Heart left ventricle (tissue), 16 donors: Measurements from ENCODE around the gene C19orf12. TPM values are rescaled to one million over a fixed set of nuclear protein-coding genes. Genes with fewer than 3 reads are reported as not detected.

Experiments
- ATAC-seq, 4 donors: fragments of 200-7000 bp; cut with Tn5 transposase; one replicate each; pipeline ENCODE4 v1.9.1; 2020 to 2022; ENCODE audit warnings: moderate library complexity in 4 of 4, mild to moderate bottlenecking in 3 of 4, moderate number of reproducible peaks in 1 of 4
- DNase-seq, 5 donors: peaks; one replicate each; pipeline ENCODE4 v3.0.0-alpha.2; 2020
- H3K27ac ChIP-seq, 12 donors: fragments of 200-600 bp; sonication (generic) in 4 of 12; one replicate each; pipeline versions ENCODE4 v1.5.0 to v1.8.0; 2016 to 2022; ENCODE audit warnings: mild to moderate bottlenecking in 2 of 12
- H3K27me3 ChIP-seq, 9 donors: fragments of 200-600 bp; sonication (generic) in 2 of 9; one replicate each; pipeline versions ENCODE4 v1.5.1 to v1.8.0; 2016 to 2022; ENCODE audit warnings: mild to moderate bottlenecking in 3 of 9
- H3K36me3 ChIP-seq, 9 donors: fragments of 200-600 bp; sonication (generic) in 2 of 9; one replicate each; pipeline versions ENCODE4 v1.5.0 to v1.8.0; 2018 to 2022; ENCODE audit warnings: mild to moderate bottlenecking in 2 of 9
- H3K4me1 ChIP-seq, 12 donors: fragments of 200-600 bp; sonication (generic) in 4 of 12; one replicate each; pipeline versions ENCODE4 v1.5.0 to v1.8.0; 2016 to 2022; ENCODE audit warnings: mild to moderate bottlenecking in 3 of 12
- H3K4me3 ChIP-seq, 12 donors: fragments of 200-600 bp; sonication (generic) in 4 of 12; one replicate each; pipeline versions ENCODE4 v1.5.0 to v1.8.0; 2017 to 2022; ENCODE audit warnings: mild to moderate bottlenecking in 9 of 12, moderate library complexity in 4 of 12
- H3K9me3 ChIP-seq, 12 donors: fragments of 200-600 bp; sonication (generic) in 4 of 12; one replicate each; pipeline versions ENCODE4 v1.5.0 to v1.8.0; 2016 to 2022; ENCODE audit warnings: mild to moderate bottlenecking in 1 of 12
- CTCF ChIP-seq, 12 donors: fragments of 200-600 bp; sonication (generic) in 4 of 12; IDR thresholded peaks; one replicate each; pipeline versions ENCODE4 v1.5.0 to v1.8.0; 2018 to 2022; ENCODE audit warnings: antibody characterized with exemption in 12 of 12, mild to moderate bottlenecking in 5 of 12
- POLR2A ChIP-seq, 2 donors: fragments of 450-650 bp; IDR thresholded peaks; one replicate each; pipeline ENCODE4 v1.6.1; 2017; ENCODE audit warnings: antibody characterized with exemption in 2 of 2, mild to moderate bottlenecking in 2 of 2, moderate library complexity in 2 of 2
- WGBS, 4 donors: extraction: QIAGEN DNeasy Blood & Tissue Kit in 2 of 4; methylation state at CpG; one replicate each; pipeline versions ENCODE4 v1.1.5 to v1.1.7; 2013 to 2018; 5-methylcytosine and 5-hydroxymethylcytosine counted together
- intact Hi-C, 10 donors: fragments of 100-400 bp; cut with DNase I; formaldehyde crosslinking; loops; one replicate each; pipeline versions ENCODE4 v1.11.1 to v1.14.2; 2022
- polyA plus RNA-seq, 2 donors: library from polyadenylated mRNA; stranded (reverse); fragments of 200-250 nt; gene quantifications; one replicate each; pipeline ENCODE4 v1.2.3, GENCODE V29; 2013
- total RNA-seq, 9 donors: library from RNA; depleted of rRNA in 2 of 9; stranded (reverse); fragments of >200 nt in 2 of 9; fragmentation: NEBNext Ultra II Directional in 3 of 9; extraction: Animal tissue kit (Norgen Biotek cat#: 25700) in 3 of 9; gene quantifications; one replicate each; pipeline versions ENCODE4 v1.1.0 to v1.2.4, GENCODE V29; 2016 to 2023
- donor health status: ischemic (EF 13 %, LVEDD 7.1; RV severe dilation, severe dysfunction).
- donor health status: healthy with polysubstance abuse.
- donor health status: DM: no; HTN: yes; CAD: no.
- donor health status: DM: no; HTN: no; CAD: no.
- donor health status: ischemic (EF 25% LVEDD 6.9; RV normal size, moderate dysfunction).
- donor health status: ischemic (EF 25% LVEDD 5.7; RV mildly dilated, moderate dysfunction).
- donor health status: healthy.
- donor health status: DM: yes; HTN: yes; CAD: no.
- donor health status: ischemic (EF 35%, LVEDD 5.7; RV mildly dilated, moderate dysfunction).
- donor health status: nonischemic (EF 11% LVEDD 7.7; RV severe dilation, severe dysfunction).
- donor health status: DM: yes; HTN: yes; CAD: no.
- donor health status: PGD.
- donor health status: ischemic (EF 29% LVEDD 5.4; RV normal size, mild dysfunction).
- donor health status: nonischemic (EF 23%, LVEDD 6.1; RV moderate dilation, normal function).

Gene C19orf12
- total and polyA plus RNA-seq, 11 donors: 34.0 to 80.3 (median 47.1) TPM

- no peaks in the 10 kb centered on the region for H3K9me3 ChIP-seq
- TF ChIP-seq POLR2A (IDR thresholded peaks at IDR 0.05) (no peak), CTCF (IDR thresholded peaks at IDR 0.05) (no peak)
- no peak for ATAC-seq
- 78 to 83% (median 79%) methylated on average over 10 of the region's 10 CpGs for WGBS, 4 donors
- intact Hi-C loops: no loop called here
- peaks cover 0 to 53% (median 40%) of the 10 kb centered on the region in 12 donors for H3K4me1 ChIP-seq
- no peak overlapping the region for H3K27ac ChIP-seq
- DNase-seq: peak in 1 of 5 donors; percentile 7
- H3K36me3 ChIP-seq: no peaks in the 10 kb centered on the region
- no peaks in the 10 kb centered on the region for H3K27me3 ChIP-seq
- H3K4me3 ChIP-seq: no peak overlapping the region
Measured at GRCh38 chr19:29683009-29683408, 32.1 kb downstream of the C19orf12 start.

- DNase-seq (peak in 1 of 5 donors; percentile 14), ATAC-seq (no peak)
- TF ChIP-seq POLR2A (IDR thresholded peaks at IDR 0.05): no peak
- no peak for TF ChIP-seq CTCF (IDR thresholded peaks at IDR 0.05)
- no peaks in the 10 kb centered on the region for H3K9me3 ChIP-seq
- H3K27me3 ChIP-seq: no peaks in the 10 kb centered on the region
- WGBS, 4 donors: 73 to 82% (median 80%) methylated on average over 12 to 16 of the region's 16 CpGs
- H3K27ac ChIP-seq: peak overlapping the region in 9 of 12 donors; percentile 13 to 88 (median 55)
- H3K36me3 ChIP-seq: peaks cover 0 to 4% (median 0%) of the 10 kb centered on the region in 9 donors
- H3K4me3 ChIP-seq: no peak overlapping the region
- intact Hi-C loops: no loop called here
- peaks cover 6 to 60% (median 47%) of the 10 kb centered on the region in 12 donors for H3K4me1 ChIP-seq
Measured at GRCh38 chr19:29682236-29682895, 32.7 kb downstream of the C19orf12 start.

GRCh38 chr19:29681422-29682235 lies 33.4 kb downstream of the C19orf12 start:
- peaks cover 0 to 12% (median 2%) of the 10 kb centered on the region in 9 donors for H3K36me3 ChIP-seq
- H3K9me3 ChIP-seq: no peaks in the 10 kb centered on the region
- no peak overlapping the region for H3K4me3 ChIP-seq
- WGBS, 4 donors: 64 to 83% (median 78%) methylated on average over 10 to 13 of the region's 13 CpGs
- intact Hi-C loops: no loop called here
- DNase-seq (peak in 1 of 5 donors; percentile 28), ATAC-seq (peak in 3 of 4 donors; percentile 1 to 7 (median 7))
- TF ChIP-seq CTCF (IDR thresholded peaks at IDR 0.05) (no peak), POLR2A (IDR thresholded peaks at IDR 0.05) (no peak)
- no peaks in the 10 kb centered on the region for H3K27me3 ChIP-seq
- peak overlapping the region in 10 of 12 donors; percentile 13 to 88 (median 56) for H3K27ac ChIP-seq
- peaks cover 7 to 64% (median 54%) of the 10 kb centered on the region in 12 donors for H3K4me1 ChIP-seq

- H3K36me3 ChIP-seq: peaks cover 0 to 18% (median 3%) of the 10 kb centered on the region in 9 donors
- DNase-seq (no peak), ATAC-seq (no peak)
- TF ChIP-seq POLR2A (IDR thresholded peaks at IDR 0.05) (no peak), CTCF (IDR thresholded peaks at IDR 0.05) (no peak)
- peaks cover 7 to 71% (median 61%) of the 10 kb centered on the region in 12 donors for H3K4me1 ChIP-seq
- no peaks in the 10 kb centered on the region for H3K27me3 ChIP-seq
- intact Hi-C loops: no loop called here
- H3K4me3 ChIP-seq: peak overlapping the region in 1 of 12 donors; percentile 19
- WGBS, 4 donors: 72 to 86% (median 84%) methylated on average over 2 to 7 of the region's 7 CpGs
- H3K9me3 ChIP-seq: no peaks in the 10 kb centered on the region
- peak overlapping the region in 7 of 12 donors; percentile 31 to 88 (median 62) for H3K27ac ChIP-seq
Measured at GRCh38 chr19:29680937-29681336, 34.1 kb downstream of the C19orf12 start.
